Lung (tissue), 12 donors: ENCODE measurements around the gene CLEC5A. TPM values are rescaled to one million over a fixed set of nuclear protein-coding genes. Genes with fewer than 3 reads are reported as not detected.
A peak's percentile ranks its signal among the peaks of the same experiment; 100 is the strongest.

Experiments
- ATAC-seq: fragments of 200-7000 bp; cut with Tn5 transposase; one replicate; pipeline ENCODE4 v1.9.1; 2020; ENCODE audit warnings: moderate number of reproducible peaks; ENCODE audit not compliant: insufficient read depth, low FRiP score
- DNase-seq, 3 donors: peaks; one replicate each; pipeline ENCODE4 v3.0.0-alpha.2; 2013 to 2017
- H3K27ac ChIP-seq, 2 donors: one replicate each; pipeline ENCODE4 v1.5.1; 2013; ENCODE audit warnings: mild to moderate bottlenecking in 2 of 2, moderate library complexity in 2 of 2, control low read depth in 1 of 2, inconsistent platforms in 1 of 2, low read depth in 1 of 2, low read length in 1 of 2
- H3K27me3 ChIP-seq, 3 donors: one replicate each; pipeline ENCODE4 v1.5.1; 2013; ENCODE audit warnings: low read length in 2 of 3; ENCODE audit not compliant: control insufficient read depth in 3 of 3, insufficient read depth in 3 of 3
- H3K36me3 ChIP-seq, 4 donors: one replicate each; pipeline ENCODE4 v1.5.1; 2013; ENCODE audit warnings: low read length in 4 of 4, mild to moderate bottlenecking in 1 of 4, moderate library complexity in 1 of 4; ENCODE audit not compliant: control insufficient read depth in 4 of 4, insufficient read depth in 4 of 4
- H3K4me1 ChIP-seq, 5 donors: one replicate each; pipeline ENCODE4 v1.5.1; 2013; ENCODE audit warnings: low read length in 5 of 5, mild to moderate bottlenecking in 2 of 5, moderate library complexity in 1 of 5; ENCODE audit not compliant: control insufficient read depth in 5 of 5, insufficient read depth in 5 of 5
- H3K4me3 ChIP-seq: one replicate; pipeline ENCODE4 v1.5.1; 2013; ENCODE audit warnings: mild to moderate bottlenecking, control low read depth, moderate library complexity
- H3K9ac ChIP-seq, 2 donors: one replicate each; pipeline ENCODE4 v1.5.1; 2013; ENCODE audit warnings: low read length in 2 of 2, control low read depth in 1 of 2; ENCODE audit not compliant: insufficient read depth in 1 of 2
- H3K9me3 ChIP-seq, 4 donors: one replicate each; pipeline ENCODE4 v1.5.1; 2013; ENCODE audit warnings: low read length in 3 of 4, mild to moderate bottlenecking in 1 of 4, moderate library complexity in 1 of 4; ENCODE audit not compliant: control insufficient read depth in 4 of 4, insufficient read depth in 3 of 4
- WGBS, 2 donors: extraction: QIAGEN DNeasy Blood & Tissue Kit; methylation state at CpG; one replicate each; pipeline ENCODE4 v1.1.7; 2013; 5-methylcytosine and 5-hydroxymethylcytosine counted together
- polyA plus RNA-seq, 2 donors: library from polyadenylated mRNA; stranded (reverse); fragments of 200-250 nt; gene quantifications; one replicate each; pipeline ENCODE4 v1.2.1, GENCODE V29; 2013
- total RNA-seq, 2 donors: library from RNA; depleted of rRNA in 1 of 2; stranded (reverse); fragments of >200 nt in 1 of 2; gene quantifications; one replicate each; pipeline ENCODE4 v1.2.1, GENCODE V29; 2014 to 2021
- TF ChIP-seq, protein P1 (sequence below): IDR thresholded peaks from 2 replicates; pipeline ENCODE4 v1.5.1; 2012; ENCODE audit warnings: mild to moderate bottlenecking; ENCODE audit errors: control extremely low read depth, extremely low read depth
- donor health status: control.
- donor health status: control.
- donor health status: Bipolar disorder and iron deficiency.
- donor health status: healthy.
- donor health status: DM: yes; HTN: yes; CAD: no.

Gene CLEC5A
- total and polyA plus RNA-seq, 4 donors, result 2.7 to 19.1 (median 6.6) TPM

DNA sequence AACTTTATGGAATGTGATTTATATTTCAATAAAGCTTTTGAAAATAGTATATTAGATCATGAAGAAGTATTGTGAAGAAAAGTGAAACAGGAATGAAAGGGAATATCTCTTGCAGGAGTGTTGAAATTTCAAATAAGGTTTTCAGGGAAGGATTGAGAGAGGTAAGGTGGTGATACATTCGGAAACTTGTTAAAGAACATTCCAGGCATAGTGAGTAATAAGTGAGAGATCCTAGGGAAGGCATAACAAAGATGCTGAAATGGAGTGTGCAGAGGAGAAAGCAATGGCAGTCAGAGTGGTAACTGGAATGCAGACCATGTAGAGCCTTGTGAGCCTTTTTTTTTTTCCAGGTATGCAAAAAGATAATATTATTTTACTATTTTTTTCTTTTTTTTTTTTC lies 26.5 kb downstream of the CLEC5A start:
- no peaks in the 10 kb centered on the region for H3K4me1 ChIP-seq
- no peaks in the 10 kb centered on the region for H3K36me3 ChIP-seq
- H3K4me3 ChIP-seq, result no peak overlapping the region
- H3K27me3 ChIP-seq, result no peaks in the 10 kb centered on the region
- DNase-seq (no peak), ATAC-seq (no peak)
- no peak overlapping the region for H3K27ac ChIP-seq
- TF ChIP-seq, protein P1, sequence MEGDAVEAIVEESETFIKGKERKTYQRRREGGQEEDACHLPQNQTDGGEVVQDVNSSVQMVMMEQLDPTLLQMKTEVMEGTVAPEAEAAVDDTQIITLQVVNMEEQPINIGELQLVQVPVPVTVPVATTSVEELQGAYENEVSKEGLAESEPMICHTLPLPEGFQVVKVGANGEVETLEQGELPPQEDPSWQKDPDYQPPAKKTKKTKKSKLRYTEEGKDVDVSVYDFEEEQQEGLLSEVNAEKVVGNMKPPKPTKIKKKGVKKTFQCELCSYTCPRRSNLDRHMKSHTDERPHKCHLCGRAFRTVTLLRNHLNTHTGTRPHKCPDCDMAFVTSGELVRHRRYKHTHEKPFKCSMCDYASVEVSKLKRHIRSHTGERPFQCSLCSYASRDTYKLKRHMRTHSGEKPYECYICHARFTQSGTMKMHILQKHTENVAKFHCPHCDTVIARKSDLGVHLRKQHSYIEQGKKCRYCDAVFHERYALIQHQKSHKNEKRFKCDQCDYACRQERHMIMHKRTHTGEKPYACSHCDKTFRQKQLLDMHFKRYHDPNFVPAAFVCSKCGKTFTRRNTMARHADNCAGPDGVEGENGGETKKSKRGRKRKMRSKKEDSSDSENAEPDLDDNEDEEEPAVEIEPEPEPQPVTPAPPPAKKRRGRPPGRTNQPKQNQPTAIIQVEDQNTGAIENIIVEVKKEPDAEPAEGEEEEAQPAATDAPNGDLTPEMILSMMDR, result no peak
- WGBS, 2 donors, result 80 to 91% methylated on average over 1 of the region's 1 CpG
- H3K9me3 ChIP-seq, result peaks cover 0 to 6% (median 0%) of the 10 kb centered on the region in 4 donors
- no peak overlapping the region for H3K9ac ChIP-seq

DNA sequence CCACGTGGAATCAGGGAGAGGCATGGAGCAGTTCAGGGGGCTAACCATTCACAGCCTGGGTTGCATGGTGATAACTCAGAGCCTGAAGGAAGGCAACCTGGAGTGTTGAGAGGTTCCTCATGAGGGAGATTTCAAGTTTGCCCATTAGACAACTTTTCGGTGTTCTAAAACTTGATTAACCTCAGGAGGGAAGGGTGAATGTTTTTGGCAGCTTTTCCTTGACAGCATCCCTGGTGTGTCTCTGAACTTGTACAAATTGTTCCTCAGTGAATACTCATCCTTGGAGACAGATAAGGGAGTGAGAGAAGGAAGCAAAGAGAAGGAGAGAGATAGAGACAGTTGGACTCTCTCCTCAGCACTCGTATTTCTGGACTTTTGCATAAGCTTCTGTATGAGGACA lies 30.7 kb downstream of the CLEC5A start, which contains the start of gene OR9A4:
OR9A4 (plus strand) TSS at position 301 of the 400 bp plus-strand sequence. CDS start 2,477 bp downstream, outside the sequence.
- no peaks in the 10 kb centered on the region for H3K36me3 ChIP-seq
- H3K9me3 ChIP-seq, result peaks cover 0 to 6% (median 0%) of the 10 kb centered on the region in 4 donors
- no peak within 1 kb of the TSS for H3K9ac ChIP-seq
- whole genome bisulfite sequencing, 2 donors, result 85 to 96% methylated on average over 3 of the region's 3 CpGs
- no peaks in the 10 kb centered on the region for H3K27me3 ChIP-seq
- DNase-seq, result no peak
- TF ChIP-seq, protein P1, result no peak
- H3K4me1 ChIP-seq, result no peaks in the 10 kb centered on the region
- H3K4me3 ChIP-seq, result no peak within 1 kb of the TSS
- ATAC-seq, result no peak
- no peak within 1 kb of the TSS for H3K27ac ChIP-seq

DNA sequence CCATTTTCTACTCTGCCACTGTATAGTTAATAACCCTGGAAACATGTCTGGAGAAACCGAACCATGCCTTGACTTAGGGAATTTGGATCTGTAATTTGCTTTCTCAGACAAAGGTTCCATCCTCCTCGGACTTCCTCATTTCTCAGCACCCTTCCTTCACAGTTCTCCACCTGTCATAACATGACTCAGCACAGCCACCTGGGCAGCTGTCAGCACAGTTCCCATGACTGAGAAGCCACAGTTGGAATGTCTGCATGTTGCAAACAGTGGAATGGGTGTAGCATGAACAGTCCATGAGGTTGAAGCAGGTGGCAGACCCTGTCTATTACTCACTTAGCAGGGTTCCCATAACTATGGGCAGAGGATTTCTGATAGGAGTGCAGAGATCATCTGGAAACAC lies 31.2 kb downstream of the CLEC5A start:
- no peak for ATAC-seq
- 55 to 62% methylated on average over 2 of the region's 2 CpGs for WGBS, 2 donors
- no peaks in the 10 kb centered on the region for H3K27me3 ChIP-seq
- H3K36me3 ChIP-seq, result no peaks in the 10 kb centered on the region
- H3K27ac ChIP-seq, result no peak overlapping the region
- peaks cover 0 to 6% (median 0%) of the 10 kb centered on the region in 4 donors for H3K9me3 ChIP-seq
- TF ChIP-seq, protein P1, result no peak
- H3K9ac ChIP-seq, result no peak overlapping the region
- H3K4me1 ChIP-seq, result no peaks in the 10 kb centered on the region
- H3K4me3 ChIP-seq, result no peak overlapping the region
- peak in 1 of 3 donors; percentile 0 for DNase-seq

DNA sequence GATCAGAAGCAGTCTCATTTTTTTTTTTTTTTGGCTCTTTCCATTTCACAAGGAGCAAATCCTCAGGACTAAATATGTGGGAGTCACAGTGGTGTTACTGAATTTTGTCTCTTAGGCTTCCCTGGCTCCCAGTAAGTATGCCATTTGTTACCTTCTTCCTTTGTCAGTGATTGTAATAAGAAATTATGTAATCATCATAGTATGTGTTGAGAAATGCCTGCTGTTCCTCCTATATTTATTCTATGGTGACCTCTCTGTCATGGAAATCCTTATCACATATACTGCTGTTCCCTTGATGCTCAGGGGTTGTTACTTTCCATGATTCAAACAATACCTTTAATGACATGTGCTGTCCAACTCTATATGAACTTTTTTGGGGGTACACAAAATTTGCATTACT lies 35.4 kb downstream of the CLEC5A start:
- peaks cover 0 to under 1% (median 0%) of the 10 kb centered on the region in 4 donors for H3K9me3 ChIP-seq
- ATAC-seq (no peak), DNase-seq (no peak)
- H3K36me3 ChIP-seq, result no peaks in the 10 kb centered on the region
- H3K27ac ChIP-seq, result no peak overlapping the region
- H3K27me3 ChIP-seq, result no peaks in the 10 kb centered on the region
- no peak overlapping the region for H3K9ac ChIP-seq
- H3K4me3 ChIP-seq, result no peak overlapping the region
- TF ChIP-seq, protein P1, result no peak
- no peaks in the 10 kb centered on the region for H3K4me1 ChIP-seq
